ENCODE results near the gene SORCS2.

SORCS2 gene

DNA sequence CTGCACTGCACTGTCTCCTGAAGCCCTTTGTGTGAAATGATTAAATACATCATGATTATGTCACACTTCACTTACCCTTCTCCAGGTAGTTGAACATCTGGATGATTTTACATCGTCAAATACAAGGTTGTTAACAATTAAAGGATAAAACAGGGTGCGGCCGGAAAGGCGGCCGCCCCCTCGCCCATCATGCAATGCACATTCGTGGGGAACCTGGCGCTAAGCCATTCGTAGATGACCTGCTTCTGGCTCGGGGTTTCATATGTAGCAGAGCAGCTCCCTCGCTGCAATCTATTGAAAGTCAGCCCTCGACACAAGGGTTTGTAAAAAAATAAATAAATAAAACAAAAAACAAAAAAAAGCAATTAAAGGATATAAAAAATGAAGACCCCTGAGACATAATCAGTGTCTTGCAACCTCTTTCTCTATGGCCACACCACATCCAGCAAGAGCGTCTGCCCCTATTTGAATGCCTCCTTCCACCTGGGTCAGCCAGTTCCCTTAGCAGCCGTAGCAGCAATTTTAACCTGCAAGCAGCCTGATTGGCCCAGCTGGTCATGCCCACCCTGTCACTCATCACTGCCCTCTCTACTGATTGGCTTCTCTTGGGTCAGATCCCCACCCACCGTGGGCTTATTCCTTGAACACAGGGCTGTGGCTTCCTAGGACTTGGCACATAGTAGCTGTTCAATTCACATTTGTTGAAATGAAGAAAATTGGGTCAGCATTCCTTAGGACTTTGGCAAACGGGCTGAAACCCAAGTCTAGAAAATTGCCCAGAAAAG, 390.2 kb downstream of the SORCS2 start:
- no peak overlapping the region for H3K27ac ChIP-seq
- in situ Hi-C loops (cut with HindIII; ENCODE audit: low pct_ligation_motif_present, low sequenced_read_pairs), result no loop called here
- no peak overlapping the region for H3K4me3 ChIP-seq (ENCODE audit: low read depth, low read length)
- DNase-seq, result no peak
- H3K27me3 ChIP-seq (replicated peaks), result no peaks in the 10 kb centered on the region
- TF ChIP-seq CTCF (IDR thresholded peaks at IDR 0.05; ENCODE audit: low read depth, low read length, missing control alignments), result no peak
- no peaks in the 10 kb centered on the region for H3K36me3 ChIP-seq (replicated peaks)

DNA sequence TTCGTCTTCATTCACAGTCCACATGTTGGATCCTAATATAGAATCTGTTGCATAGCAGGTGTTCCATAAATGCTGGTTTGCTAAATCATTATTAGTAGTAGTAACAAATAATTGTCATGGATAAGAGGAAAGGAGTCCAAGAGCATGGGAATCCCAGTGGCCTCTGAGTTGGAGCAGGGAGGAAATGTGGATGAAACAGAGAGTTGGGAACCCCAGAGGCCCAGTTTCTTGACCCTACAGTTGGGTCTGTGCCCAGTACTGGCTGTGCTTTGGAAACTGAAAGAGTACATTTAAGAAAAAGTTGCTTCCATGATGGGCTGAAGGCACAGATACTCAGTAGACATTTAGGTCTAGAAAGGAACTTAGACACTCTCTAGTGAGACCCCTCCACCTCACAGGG, 391.8 kb downstream of the SORCS2 start:
- Histone ChIP-seq H3K36me3 (replicated peaks) (no peaks in the 10 kb centered on the region), H3K27ac (no peak overlapping the region), H3K27me3 (replicated peaks) (no peaks in the 10 kb centered on the region), H3K4me3 (ENCODE audit: low read depth, low read length) (no peak overlapping the region)
- no peak for DNase-seq
- in situ Hi-C loops (cut with HindIII; ENCODE audit: low pct_ligation_motif_present, low sequenced_read_pairs), result no loop called here
- no peak for TF ChIP-seq CTCF (IDR thresholded peaks at IDR 0.05; ENCODE audit: low read depth, low read length, missing control alignments)

DNA sequence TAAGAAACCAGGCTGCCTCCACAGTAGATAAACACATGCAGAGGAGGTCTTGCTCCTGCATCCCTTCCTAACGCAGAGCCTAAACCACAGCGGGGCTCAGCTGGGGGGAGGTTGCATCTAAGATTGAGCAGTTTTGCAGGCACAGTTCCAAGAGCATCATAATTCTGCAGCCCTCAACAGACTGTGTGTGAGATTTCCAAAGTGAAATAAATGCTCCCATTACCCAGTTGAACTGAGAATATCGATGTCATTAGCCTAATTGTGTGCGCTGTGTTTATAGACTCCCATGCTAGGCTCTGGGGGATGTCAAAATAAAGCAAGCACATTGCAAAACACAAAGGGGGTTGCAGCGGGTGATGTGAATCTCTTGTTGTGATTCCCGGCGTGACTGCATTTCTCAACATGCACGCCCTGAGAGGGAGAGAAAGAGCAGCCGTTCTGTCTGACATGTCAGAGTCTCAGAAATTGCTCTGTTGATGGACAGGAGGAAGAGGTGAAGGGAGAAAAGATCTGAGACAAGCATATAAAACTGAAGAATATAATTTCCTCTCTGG, 392.3 kb downstream of the SORCS2 start:
- in situ Hi-C loops (cut with HindIII; ENCODE audit: low pct_ligation_motif_present, low sequenced_read_pairs), result no loop called here
- Histone ChIP-seq H3K36me3 (replicated peaks) (no peaks in the 10 kb centered on the region), H3K27ac (no peak overlapping the region), H3K4me3 (ENCODE audit: low read depth, low read length) (no peak overlapping the region), H3K27me3 (replicated peaks) (no peaks in the 10 kb centered on the region)
- no peak for TF ChIP-seq CTCF (IDR thresholded peaks at IDR 0.05; ENCODE audit: low read depth, low read length, missing control alignments)
- no peak for DNase-seq

DNA sequence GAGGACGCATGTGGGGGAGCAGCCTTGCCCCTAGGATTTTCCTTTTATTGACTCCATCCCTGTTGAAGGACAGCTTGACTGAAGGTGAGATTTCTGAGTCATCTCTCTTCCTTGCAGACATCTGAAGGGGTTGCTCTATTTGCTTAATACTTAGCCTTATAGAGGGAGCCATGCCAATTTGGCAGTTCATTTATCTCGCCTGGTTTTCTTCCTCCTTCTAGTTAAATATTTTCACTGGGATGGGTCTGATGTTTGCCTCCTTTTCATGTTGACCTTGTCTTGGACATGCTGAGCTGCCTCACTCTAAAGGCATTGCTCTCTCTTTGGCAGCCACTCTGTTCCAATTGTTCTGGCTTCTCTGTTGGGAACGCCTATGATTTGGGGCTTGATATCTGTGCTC, 393.4 kb downstream of the SORCS2 start:
- Histone ChIP-seq H3K27ac (no peak overlapping the region), H3K27me3 (replicated peaks) (no peaks in the 10 kb centered on the region), H3K4me3 (ENCODE audit: low read depth, low read length) (no peak overlapping the region), H3K36me3 (replicated peaks) (no peaks in the 10 kb centered on the region)
- DNase-seq, result no peak
- no peak for TF ChIP-seq CTCF (IDR thresholded peaks at IDR 0.05; ENCODE audit: low read depth, low read length, missing control alignments)
- in situ Hi-C loops (cut with HindIII; ENCODE audit: low pct_ligation_motif_present, low sequenced_read_pairs), result no loop called here

GRCh38 chr4:7587433-7588405, 395.4 kb downstream of the SORCS2 start:
- no peaks in the 10 kb centered on the region for H3K27me3 ChIP-seq (replicated peaks)
- in situ Hi-C loops (cut with HindIII; ENCODE audit: low pct_ligation_motif_present, low sequenced_read_pairs), result no loop called here

More at GRCh38 chr4:7587433-7588405, 395.4 kb downstream of the SORCS2 start:
- DNase-seq, result no peak
- Histone ChIP-seq H3K4me3 (ENCODE audit: low read depth, low read length) (no peak overlapping the region), H3K36me3 (replicated peaks) (no peaks in the 10 kb centered on the region), H3K27ac (no peak overlapping the region)
- no peak for TF ChIP-seq CTCF (IDR thresholded peaks at IDR 0.05; ENCODE audit: low read depth, low read length, missing control alignments)

Data from brain microvascular endothelial cell (primary cell).